Sigmoid colon (tissue), 7 donors: ENCODE data around the gene ACTR3. TPM values are rescaled to one million over a fixed set of nuclear protein-coding genes. Genes with fewer than 3 reads are reported as not detected.

ENCODE experiments used
- DNase-seq: peaks from one replicate; pipeline ENCODE4 v3.0.0-alpha.2; 2019
- H3K27ac ChIP-seq, 4 donors: fragments of 200-600 bp; sonication (generic); one replicate each; pipeline ENCODE4 v1.5.1; 2016 to 2019; ENCODE audit warnings: mild to moderate bottlenecking in 1 of 4
- H3K27me3 ChIP-seq, 3 donors: fragments of 200-600 bp; sonication (generic); one replicate each; pipeline ENCODE4 v1.5.1; 2019; ENCODE audit warnings: mild to moderate bottlenecking in 1 of 3
- H3K36me3 ChIP-seq, 4 donors: fragments of 200-600 bp; sonication (generic); one replicate each; pipeline ENCODE4 v1.5.1; 2016 to 2019
- H3K4me1 ChIP-seq, 4 donors: fragments of 200-600 bp; sonication (generic); one replicate each; pipeline ENCODE4 v1.5.1; 2017 to 2019
- H3K4me3 ChIP-seq, 4 donors: fragments of 200-600 bp; sonication (generic); one replicate each; pipeline ENCODE4 v1.5.1; 2017 to 2019; ENCODE audit warnings: mild to moderate bottlenecking in 2 of 4, moderate library complexity in 1 of 4
- H3K9me3 ChIP-seq, 4 donors: fragments of 200-600 bp in 3 of 4; sonication (generic) in 3 of 4; one replicate each; pipeline versions ENCODE4 v1.5.1 to v1.6.1; 2013 to 2019
- EP300 ChIP-seq, 4 donors: sonication (generic); formaldehyde crosslinking; IDR thresholded peaks; one replicate each; pipeline ENCODE4 v1.6.1; 2017; ENCODE audit warnings: antibody characterized with exemption in 4 of 4
- POLR2A ChIP-seq, 2 donors: fragments of 450-650 bp; IDR thresholded peaks; one replicate each; pipeline ENCODE4 v1.6.1; 2016; ENCODE audit warnings: antibody characterized with exemption in 2 of 2, mild to moderate bottlenecking in 2 of 2, moderate library complexity in 2 of 2
- POLR2AphosphoS5 ChIP-seq, 4 donors: sonication (generic); formaldehyde crosslinking; IDR thresholded peaks; one replicate each; pipeline ENCODE4 v1.6.1; 2017; ENCODE audit warnings: antibody characterized with exemption in 4 of 4
- WGBS, 2 donors: extraction: QIAGEN DNeasy Blood & Tissue Kit; methylation state at CpG; one replicate each; pipeline ENCODE4 v1.1.7; 2013; 5-methylcytosine and 5-hydroxymethylcytosine counted together
- intact Hi-C: fragments of 100-400 bp; cut with DNase I; formaldehyde crosslinking; loops from one replicate; pipeline ENCODE4 v1.15.1; 2023
- polyA plus RNA-seq, 3 donors: library from polyadenylated mRNA; stranded (reverse); fragments of 200-250 nt; gene quantifications; one replicate each; pipeline ENCODE4 v1.2.3, GENCODE V29; 2013
- total RNA-seq, 4 donors: library from RNA; depleted of rRNA; stranded (reverse); fragments of >200 nt; gene quantifications; one replicate each; pipeline ENCODE4 v1.1.0, GENCODE V29; 2016
- TF ChIP-seq, protein P1 (sequence below), 4 experiments: fragments of 450-650 bp in 3 of 4; fragments of 200-600 bp in 1 of 4; IDR thresholded peaks; one replicate each; pipeline ENCODE4 v1.5.1; 2016 to 2019; ENCODE audit warnings: antibody characterized with exemption in 4 of 4, mild to moderate bottlenecking in 3 of 4, moderate library complexity in 2 of 4
- donor health status: healthy with polysubstance abuse.
- donor health status: Bipolar disorder and iron deficiency.
- donor health status: healthy.

Gene ACTR3
- total and polyA plus RNA-seq, 7 donors: 108 to 178 (median 147) TPM

GRCh38 chr2:113890253-113891235 lies 655 bp downstream of the ACTR3 start:
- WGBS, 2 donors: 1% methylated on average over 57 of the region's 57 CpGs
- Histone ChIP-seq H3K9me3 (no peaks in the 10 kb centered on the region), H3K27me3 (no peaks in the 10 kb centered on the region), H3K36me3 (no peaks in the 10 kb centered on the region), H3K4me1 (peaks cover 0 to 68% (median 57%) of the 10 kb centered on the region in 4 donors), H3K4me3 (peak overlapping the region; percentile 69 to 98 (median 90)), H3K27ac (peak overlapping the region; percentile 94 to 99 (median 98))
- peak; percentile 85 for DNase-seq
- TF ChIP-seq, protein P1, sequence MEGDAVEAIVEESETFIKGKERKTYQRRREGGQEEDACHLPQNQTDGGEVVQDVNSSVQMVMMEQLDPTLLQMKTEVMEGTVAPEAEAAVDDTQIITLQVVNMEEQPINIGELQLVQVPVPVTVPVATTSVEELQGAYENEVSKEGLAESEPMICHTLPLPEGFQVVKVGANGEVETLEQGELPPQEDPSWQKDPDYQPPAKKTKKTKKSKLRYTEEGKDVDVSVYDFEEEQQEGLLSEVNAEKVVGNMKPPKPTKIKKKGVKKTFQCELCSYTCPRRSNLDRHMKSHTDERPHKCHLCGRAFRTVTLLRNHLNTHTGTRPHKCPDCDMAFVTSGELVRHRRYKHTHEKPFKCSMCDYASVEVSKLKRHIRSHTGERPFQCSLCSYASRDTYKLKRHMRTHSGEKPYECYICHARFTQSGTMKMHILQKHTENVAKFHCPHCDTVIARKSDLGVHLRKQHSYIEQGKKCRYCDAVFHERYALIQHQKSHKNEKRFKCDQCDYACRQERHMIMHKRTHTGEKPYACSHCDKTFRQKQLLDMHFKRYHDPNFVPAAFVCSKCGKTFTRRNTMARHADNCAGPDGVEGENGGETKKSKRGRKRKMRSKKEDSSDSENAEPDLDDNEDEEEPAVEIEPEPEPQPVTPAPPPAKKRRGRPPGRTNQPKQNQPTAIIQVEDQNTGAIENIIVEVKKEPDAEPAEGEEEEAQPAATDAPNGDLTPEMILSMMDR (IDR thresholded peaks at IDR 0.05): no peak
- TF ChIP-seq EP300 (IDR thresholded peaks at IDR 0.05) (no peak), POLR2A (IDR thresholded peaks at IDR 0.05) (peak; percentile 32 to 48), POLR2AphosphoS5 (IDR thresholded peaks at IDR 0.05) (peak; percentile 62 to 88 (median 76))
- intact Hi-C loops: no loop called here

GRCh38 chr2:113891265-113891959 lies 1.5 kb downstream of the ACTR3 start:
- no peak for DNase-seq
- WGBS, 2 donors: 1 to 3% methylated on average over 5 of the region's 5 CpGs
- Histone ChIP-seq H3K9me3 (no peaks in the 10 kb centered on the region), H3K4me3 (peak overlapping the region; percentile 69 to 98 (median 90)), H3K36me3 (no peaks in the 10 kb centered on the region), H3K27ac (peak overlapping the region; percentile 94 to 99 (median 98)), H3K27me3 (no peaks in the 10 kb centered on the region), H3K4me1 (peaks cover 0 to 73% (median 64%) of the 10 kb centered on the region in 4 donors)
- intact Hi-C loops: no loop called here
- TF ChIP-seq POLR2AphosphoS5 (IDR thresholded peaks at IDR 0.05) (no peak), EP300 (IDR thresholded peaks at IDR 0.05) (no peak), POLR2A (IDR thresholded peaks at IDR 0.05) (no peak)

- Histone ChIP-seq H3K27me3 (no peaks in the 10 kb centered on the region), H3K4me1 (peaks cover 0 to 73% (median 68%) of the 10 kb centered on the region in 4 donors), H3K36me3 (no peaks in the 10 kb centered on the region), H3K4me3 (peak overlapping the region in 3 of 4 donors; percentile 69 to 98 (median 82)), H3K27ac (peak overlapping the region; percentile 94 to 99 (median 98)), H3K9me3 (no peaks in the 10 kb centered on the region)
- TF ChIP-seq EP300 (IDR thresholded peaks at IDR 0.05): no peak
- no peak for TF ChIP-seq POLR2AphosphoS5 (IDR thresholded peaks at IDR 0.05)
- TF ChIP-seq POLR2A (IDR thresholded peaks at IDR 0.05): no peak
- TF ChIP-seq, protein P1 (IDR thresholded peaks at IDR 0.05): no peak
- intact Hi-C loops: no loop called here
- WGBS, 2 donors: 50 to 64% methylated on average over 6 of the region's 6 CpGs
- no peak for DNase-seq
Measured at GRCh38 chr2:113892004-113892710, 2.3 kb downstream of the ACTR3 start.

- no peak for DNase-seq
- Histone ChIP-seq H3K36me3 (no peaks in the 10 kb centered on the region), H3K9me3 (no peaks in the 10 kb centered on the region), H3K27ac (peak overlapping the region; percentile 31 to 99 (median 66)), H3K4me1 (peaks cover 0 to 80% (median 75%) of the 10 kb centered on the region in 4 donors), H3K27me3 (no peaks in the 10 kb centered on the region), H3K4me3 (no peak overlapping the region)
- WGBS, 2 donors: 10 to 52% methylated on average over 7 of the region's 7 CpGs
- TF ChIP-seq POLR2AphosphoS5 (IDR thresholded peaks at IDR 0.05) (peak in 1 of 4 donors; percentile 25), POLR2A (IDR thresholded peaks at IDR 0.05) (no peak)
- intact Hi-C loops: no loop called here
Measured at GRCh38 chr2:113894156-113894743, 4.4 kb downstream of the ACTR3 start.

GRCh38 chr2:113895301-113895700 lies 5.4 kb downstream of the ACTR3 start:
- WGBS, 2 donors: 71 to 74% methylated on average over 4 of the region's 4 CpGs
- Histone ChIP-seq H3K4me3 (no peak overlapping the region), H3K9me3 (no peaks in the 10 kb centered on the region), H3K27me3 (no peaks in the 10 kb centered on the region), H3K27ac (peak overlapping the region in 1 of 4 donors; percentile 99), H3K4me1 (peaks cover 0 to 91% (median 85%) of the 10 kb centered on the region in 4 donors), H3K36me3 (no peaks in the 10 kb centered on the region)
- TF ChIP-seq POLR2AphosphoS5 (IDR thresholded peaks at IDR 0.05) (no peak), POLR2A (IDR thresholded peaks at IDR 0.05) (no peak), EP300 (IDR thresholded peaks at IDR 0.05) (no peak)
- TF ChIP-seq, protein P1 (IDR thresholded peaks at IDR 0.05): no peak
- no peak for DNase-seq
- intact Hi-C loops: no loop called here
